Measurements from ENCODE around the gene DYNLL1. TPM values are rescaled to one million over a fixed set of nuclear protein-coding genes. Genes with fewer than 3 reads are reported as not detected.
A peak's percentile ranks its signal among the peaks of the same experiment; 100 is the strongest.

DYNLL1 gene
- total and polyA plus RNA-seq, 2 experiments from 2014 or later, result 310 to 868 TPM

- no peaks in the 10 kb centered on the region for H3K9me3 Mint-ChIP-seq
- H3K4me3 ChIP-seq, result peak overlapping the region; percentile 77
- DNase-seq (ENCODE audit: low spot score), result peak; percentile 48
- H3K27ac ChIP-seq (ENCODE audit: low read depth), result peak overlapping the region; percentile 69
- H3K4me1 Mint-ChIP-seq, result peaks cover 29% of the 10 kb centered on the region
- H3K4me3 Mint-ChIP-seq, result peak overlapping the region; percentile 96
- peaks cover 13% of the 10 kb centered on the region; the same call in 1 of the 2 replicates for H3K4me1 ChIP-seq (ENCODE audit: insufficient read depth)
- peak overlapping the region; percentile 99 for H2AFZ ChIP-seq
- peaks cover 22% of the 10 kb centered on the region for H3F3A ChIP-seq (replicated peaks; ENCODE audit: low read depth)
- H3K9me2 ChIP-seq (ENCODE audit: insufficient read depth), result no peaks in the 10 kb centered on the region
- H3K27me3 Mint-ChIP-seq (ENCODE audit: insufficient read depth, low read depth, poor library complexity), result peaks cover 4% of the 10 kb centered on the region
- H3K27me3 ChIP-seq (ENCODE audit: insufficient read depth), result 0 out of 2 replicates have a peak, but pooled peaks cover 1% of the 10 kb centered on the region
- no peak overlapping the region for H3K27ac Mint-ChIP-seq
- H3K4me2 ChIP-seq, result peak overlapping the region; percentile 88
- H3K79me2 ChIP-seq (replicated peaks; ENCODE audit: insufficient read depth), result peaks cover 38% of the 10 kb centered on the region
- peak; percentile 35 for ATAC-seq
- TF ChIP-seq CTCF (conservative IDR thresholded peaks at IDR 0.05; ENCODE audit: low read depth in 2 of 2), result no peak
- TF ChIP-seq ZNF114 (CRISPR knock-in tag; IDR thresholded peaks at IDR 0.05), result no peak
- no peak for TF ChIP-seq POLR2AphosphoS5 (IDR thresholded peaks at IDR 0.05; ENCODE audit: low read depth)
- TF ChIP-seq NANOG (IDR thresholded peaks at IDR 0.05; ENCODE audit: borderline replicate concordance), result no peak
- TF ChIP-seq ZNF462 (CRISPR knock-in tag; IDR thresholded peaks at IDR 0.05), result no peak
- no peak for TF ChIP-seq CREB1 (CRISPR knock-in tag; IDR thresholded peaks at IDR 0.05; ENCODE audit: low read depth)
- no peak for TF ChIP-seq ZNF331 (CRISPR knock-in tag; IDR thresholded peaks at IDR 0.05; ENCODE audit: low read depth)
- TF ChIP-seq EZH2 (IDR thresholded peaks at IDR 0.05; ENCODE audit: low read depth, unreplicated experiment), result no peak
- no peak for TF ChIP-seq JUNB (IDR thresholded peaks at IDR 0.05; ENCODE audit: unreplicated experiment)
- no peak for TF ChIP-seq REST (IDR thresholded peaks at IDR 0.05; ENCODE audit: unreplicated experiment)
- TF ChIP-seq STAT1 (IDR thresholded peaks at IDR 0.05; ENCODE audit: unreplicated experiment), result no peak
- no peak for TF ChIP-seq ETS1 (IDR thresholded peaks at IDR 0.05)
- TF ChIP-seq EZH2phosphoT487 (IDR thresholded peaks at IDR 0.05; ENCODE audit: unreplicated experiment), result no peak
- peaks cover 28% of the 10 kb centered on the region for H4K20me1 ChIP-seq (replicated peaks; ENCODE audit: insufficient read depth)
- H3K36me3 Mint-ChIP-seq (ENCODE audit: low read depth), result peaks cover 31% of the 10 kb centered on the region
- H3K36me3 ChIP-seq (ENCODE audit: insufficient read depth), result peaks cover 8% of the 10 kb centered on the region
Observed at GRCh38 chr12:120470150-120470784, 25.6 kb upstream of the DYNLL1 start.

All from GM23338 (cell line).